ENCODE results near the gene GET4. TPM values are rescaled to one million over a fixed set of nuclear protein-coding genes. Genes with fewer than 3 reads are reported as not detected.
A peak's percentile ranks its signal among the peaks of the same experiment; 100 is the strongest.

Gene GET4
- total and polyA plus RNA-seq, 4 donors: 19.5 to 34.7 (median 27.3) TPM

DNA sequence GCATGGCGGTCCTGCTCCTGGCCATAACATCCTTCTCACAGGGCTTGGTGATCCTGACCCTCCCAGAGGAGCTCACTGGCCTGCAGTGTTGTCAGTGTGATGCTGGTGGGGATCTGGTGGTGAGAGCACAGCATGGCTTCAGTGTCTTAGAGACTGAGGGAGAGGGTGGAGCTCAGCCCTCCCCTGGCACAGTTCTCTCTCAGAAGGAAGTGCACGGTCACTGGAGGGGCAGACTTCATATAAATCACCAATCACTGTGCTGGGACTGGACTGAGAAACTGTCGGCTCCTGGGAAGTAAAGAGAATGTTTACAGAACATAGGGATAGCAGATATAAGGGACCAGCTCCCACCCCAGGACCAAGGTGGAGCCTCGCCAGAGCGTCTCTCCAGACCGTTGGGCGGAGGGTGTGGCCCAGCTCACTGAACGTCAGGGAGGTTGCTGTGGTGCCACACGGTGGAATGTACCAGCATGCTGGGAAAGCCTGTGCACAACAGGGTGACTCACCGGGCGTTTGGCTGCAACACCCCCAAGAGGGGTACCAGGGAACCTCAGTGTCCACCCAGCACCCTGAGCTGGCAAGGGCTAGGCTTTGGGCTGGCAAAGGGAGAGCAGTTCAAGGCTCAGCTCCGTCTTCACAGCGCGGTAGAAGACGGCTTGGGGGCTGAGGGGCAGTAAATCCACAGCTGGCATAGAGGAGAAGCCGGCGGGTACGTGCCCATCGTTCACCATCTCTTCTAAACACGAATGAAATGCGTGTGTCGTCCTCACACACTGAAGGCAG lies 8.8 kb upstream of the GET4 start:
- H3K4me1 ChIP-seq (ENCODE audit: control insufficient read depth in 4 of 4, insufficient read depth in 4 of 4, low read length in 3 of 4): peaks cover 0 to 20% (median 11%) of the 10 kb centered on the region in 4 donors
- H3K9ac ChIP-seq (ENCODE audit: low read depth in 1 of 2, low read length in 2 of 2): peak overlapping the region; percentile 51 to 77
- TF ChIP-seq, protein P1, sequence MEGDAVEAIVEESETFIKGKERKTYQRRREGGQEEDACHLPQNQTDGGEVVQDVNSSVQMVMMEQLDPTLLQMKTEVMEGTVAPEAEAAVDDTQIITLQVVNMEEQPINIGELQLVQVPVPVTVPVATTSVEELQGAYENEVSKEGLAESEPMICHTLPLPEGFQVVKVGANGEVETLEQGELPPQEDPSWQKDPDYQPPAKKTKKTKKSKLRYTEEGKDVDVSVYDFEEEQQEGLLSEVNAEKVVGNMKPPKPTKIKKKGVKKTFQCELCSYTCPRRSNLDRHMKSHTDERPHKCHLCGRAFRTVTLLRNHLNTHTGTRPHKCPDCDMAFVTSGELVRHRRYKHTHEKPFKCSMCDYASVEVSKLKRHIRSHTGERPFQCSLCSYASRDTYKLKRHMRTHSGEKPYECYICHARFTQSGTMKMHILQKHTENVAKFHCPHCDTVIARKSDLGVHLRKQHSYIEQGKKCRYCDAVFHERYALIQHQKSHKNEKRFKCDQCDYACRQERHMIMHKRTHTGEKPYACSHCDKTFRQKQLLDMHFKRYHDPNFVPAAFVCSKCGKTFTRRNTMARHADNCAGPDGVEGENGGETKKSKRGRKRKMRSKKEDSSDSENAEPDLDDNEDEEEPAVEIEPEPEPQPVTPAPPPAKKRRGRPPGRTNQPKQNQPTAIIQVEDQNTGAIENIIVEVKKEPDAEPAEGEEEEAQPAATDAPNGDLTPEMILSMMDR (IDR thresholded peaks at IDR 0.05; ENCODE audit: low read depth, low read length, missing input control): no peak
- TF ChIP-seq RXRA (IDR thresholded peaks at IDR 0.05) (peak in 1 of 2 donors; percentile 3), RAD21 (IDR thresholded peaks at IDR 0.05) (peak in 1 of 2 donors; percentile 4)
- H3K27ac ChIP-seq (ENCODE audit: low read depth in 1 of 2, low read length in 2 of 2): peak overlapping the region; percentile 97 to 100
- peaks cover 2 to 27% (median 14%) of the 10 kb centered on the region in 4 donors for H3K36me3 ChIP-seq (ENCODE audit: control insufficient read depth in 4 of 4, insufficient read depth in 3 of 4, low read depth in 1 of 4, low read length in 3 of 4)
- H3K4me3 ChIP-seq (ENCODE audit: low read depth in 1 of 3, low read length in 3 of 3): no peak overlapping the region
- no peaks in the 10 kb centered on the region for H3K9me3 ChIP-seq (ENCODE audit: control insufficient read depth in 4 of 4, low read length in 3 of 4)
- DNase-seq (ENCODE audit: low spot score): no peak
- WGBS: 67% methylated on average over 22 of the region's 22 CpGs
- no peaks in the 10 kb centered on the region for H3K27me3 ChIP-seq (ENCODE audit: control insufficient read depth in 4 of 4, insufficient read depth in 4 of 4, low read length in 3 of 4)

DNA sequence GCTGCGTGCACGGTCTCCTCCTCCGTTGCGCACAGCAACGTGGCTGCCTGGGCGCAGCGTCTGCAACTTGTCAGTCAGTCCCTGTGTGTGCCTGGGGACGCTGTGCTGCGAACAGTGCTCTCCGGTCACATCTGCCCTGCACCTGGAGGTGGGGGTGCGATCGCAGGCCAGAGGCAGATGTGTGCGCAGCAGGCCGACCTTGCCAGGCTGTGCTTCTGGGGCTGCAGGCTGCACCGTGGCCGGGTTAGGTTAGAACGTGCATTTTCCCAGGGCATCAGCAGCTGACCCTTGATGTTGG lies 8.2 kb upstream of the GET4 start:
- 94% methylated on average over 17 of the region's 17 CpGs for WGBS
- TF ChIP-seq, protein P2, sequence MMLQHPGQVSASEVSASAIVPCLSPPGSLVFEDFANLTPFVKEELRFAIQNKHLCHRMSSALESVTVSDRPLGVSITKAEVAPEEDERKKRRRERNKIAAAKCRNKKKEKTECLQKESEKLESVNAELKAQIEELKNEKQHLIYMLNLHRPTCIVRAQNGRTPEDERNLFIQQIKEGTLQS (IDR thresholded peaks at IDR 0.05): no peak
- no peak for TF ChIP-seq RXRA (IDR thresholded peaks at IDR 0.05)
- TF ChIP-seq EGR1 (IDR thresholded peaks at IDR 0.05; ENCODE audit: low read depth in 2 of 2): no peak
- no peak for TF ChIP-seq JUND (IDR thresholded peaks at IDR 0.05)
- no peak for TF ChIP-seq NR2F2 (IDR thresholded peaks at IDR 0.05)
- TF ChIP-seq, protein P3, sequence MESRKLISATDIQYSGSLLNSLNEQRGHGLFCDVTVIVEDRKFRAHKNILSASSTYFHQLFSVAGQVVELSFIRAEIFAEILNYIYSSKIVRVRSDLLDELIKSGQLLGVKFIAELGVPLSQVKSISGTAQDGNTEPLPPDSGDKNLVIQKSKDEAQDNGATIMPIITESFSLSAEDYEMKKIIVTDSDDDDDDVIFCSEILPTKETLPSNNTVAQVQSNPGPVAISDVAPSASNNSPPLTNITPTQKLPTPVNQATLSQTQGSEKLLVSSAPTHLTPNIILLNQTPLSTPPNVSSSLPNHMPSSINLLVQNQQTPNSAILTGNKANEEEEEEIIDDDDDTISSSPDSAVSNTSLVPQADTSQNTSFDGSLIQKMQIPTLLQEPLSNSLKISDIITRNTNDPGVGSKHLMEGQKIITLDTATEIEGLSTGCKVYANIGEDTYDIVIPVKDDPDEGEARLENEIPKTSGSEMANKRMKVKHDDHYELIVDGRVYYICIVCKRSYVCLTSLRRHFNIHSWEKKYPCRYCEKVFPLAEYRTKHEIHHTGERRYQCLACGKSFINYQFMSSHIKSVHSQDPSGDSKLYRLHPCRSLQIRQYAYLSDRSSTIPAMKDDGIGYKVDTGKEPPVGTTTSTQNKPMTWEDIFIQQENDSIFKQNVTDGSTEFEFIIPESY (IDR thresholded peaks at IDR 0.05): no peak
- no peak for TF ChIP-seq HNF4G (IDR thresholded peaks at IDR 0.05)
- no peak for TF ChIP-seq GABPA (IDR thresholded peaks at IDR 0.05 in 1 of 2, conservative IDR thresholded peaks at IDR 0.05 in 1 of 2)
- TF ChIP-seq SP1 (IDR thresholded peaks at IDR 0.05): no peak
- no peak for TF ChIP-seq HNF4A (conservative IDR thresholded peaks at IDR 0.05)
- TF ChIP-seq, protein P4, sequence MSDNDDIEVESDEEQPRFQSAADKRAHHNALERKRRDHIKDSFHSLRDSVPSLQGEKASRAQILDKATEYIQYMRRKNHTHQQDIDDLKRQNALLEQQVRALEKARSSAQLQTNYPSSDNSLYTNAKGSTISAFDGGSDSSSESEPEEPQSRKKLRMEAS (IDR thresholded peaks at IDR 0.05): no peak
- TF ChIP-seq, protein P5, sequence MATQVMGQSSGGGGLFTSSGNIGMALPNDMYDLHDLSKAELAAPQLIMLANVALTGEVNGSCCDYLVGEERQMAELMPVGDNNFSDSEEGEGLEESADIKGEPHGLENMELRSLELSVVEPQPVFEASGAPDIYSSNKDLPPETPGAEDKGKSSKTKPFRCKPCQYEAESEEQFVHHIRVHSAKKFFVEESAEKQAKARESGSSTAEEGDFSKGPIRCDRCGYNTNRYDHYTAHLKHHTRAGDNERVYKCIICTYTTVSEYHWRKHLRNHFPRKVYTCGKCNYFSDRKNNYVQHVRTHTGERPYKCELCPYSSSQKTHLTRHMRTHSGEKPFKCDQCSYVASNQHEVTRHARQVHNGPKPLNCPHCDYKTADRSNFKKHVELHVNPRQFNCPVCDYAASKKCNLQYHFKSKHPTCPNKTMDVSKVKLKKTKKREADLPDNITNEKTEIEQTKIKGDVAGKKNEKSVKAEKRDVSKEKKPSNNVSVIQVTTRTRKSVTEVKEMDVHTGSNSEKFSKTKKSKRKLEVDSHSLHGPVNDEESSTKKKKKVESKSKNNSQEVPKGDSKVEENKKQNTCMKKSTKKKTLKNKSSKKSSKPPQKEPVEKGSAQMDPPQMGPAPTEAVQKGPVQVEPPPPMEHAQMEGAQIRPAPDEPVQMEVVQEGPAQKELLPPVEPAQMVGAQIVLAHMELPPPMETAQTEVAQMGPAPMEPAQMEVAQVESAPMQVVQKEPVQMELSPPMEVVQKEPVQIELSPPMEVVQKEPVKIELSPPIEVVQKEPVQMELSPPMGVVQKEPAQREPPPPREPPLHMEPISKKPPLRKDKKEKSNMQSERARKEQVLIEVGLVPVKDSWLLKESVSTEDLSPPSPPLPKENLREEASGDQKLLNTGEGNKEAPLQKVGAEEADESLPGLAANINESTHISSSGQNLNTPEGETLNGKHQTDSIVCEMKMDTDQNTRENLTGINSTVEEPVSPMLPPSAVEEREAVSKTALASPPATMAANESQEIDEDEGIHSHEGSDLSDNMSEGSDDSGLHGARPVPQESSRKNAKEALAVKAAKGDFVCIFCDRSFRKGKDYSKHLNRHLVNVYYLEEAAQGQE (IDR thresholded peaks at IDR 0.05): no peak
- TF ChIP-seq, protein P1 (IDR thresholded peaks at IDR 0.05; ENCODE audit: low read depth, low read length, missing input control): no peak
- TF ChIP-seq TAF1 (conservative IDR thresholded peaks at IDR 0.05): no peak
- no peak for TF ChIP-seq FOXA2 (IDR thresholded peaks at IDR 0.05)
- no peak for TF ChIP-seq RAD21 (IDR thresholded peaks at IDR 0.05)
- TF ChIP-seq FOXA1 (IDR thresholded peaks at IDR 0.05): no peak
- TF ChIP-seq YY1 (IDR thresholded peaks at IDR 0.05): no peak
- H3K36me3 ChIP-seq (ENCODE audit: control insufficient read depth in 4 of 4, insufficient read depth in 3 of 4, low read depth in 1 of 4, low read length in 3 of 4): peaks cover 2 to 28% (median 13%) of the 10 kb centered on the region in 4 donors
- H3K9me3 ChIP-seq (ENCODE audit: control insufficient read depth in 4 of 4, low read length in 3 of 4): no peaks in the 10 kb centered on the region
- peaks cover 0 to 21% (median 12%) of the 10 kb centered on the region in 4 donors for H3K4me1 ChIP-seq (ENCODE audit: control insufficient read depth in 4 of 4, insufficient read depth in 4 of 4, low read length in 3 of 4)
- H3K4me3 ChIP-seq (ENCODE audit: low read depth in 1 of 3, low read length in 3 of 3): no peak overlapping the region
- no peak overlapping the region for H3K9ac ChIP-seq (ENCODE audit: low read depth in 1 of 2, low read length in 2 of 2)
- H3K27ac ChIP-seq (ENCODE audit: low read depth in 1 of 2, low read length in 2 of 2): peak overlapping the region; percentile 97 to 100
- H3K27me3 ChIP-seq (ENCODE audit: control insufficient read depth in 4 of 4, insufficient read depth in 4 of 4, low read length in 3 of 4): no peaks in the 10 kb centered on the region
- DNase-seq (ENCODE audit: low spot score): no peak
